ENCODE data around the gene FADS3. TPM values are rescaled to one million over a fixed set of nuclear protein-coding genes. Genes with fewer than 3 reads are reported as not detected.

FADS3 gene
- total RNA-seq, 1 experiment from 2014 or later, result 50.0 TPM

DNA sequence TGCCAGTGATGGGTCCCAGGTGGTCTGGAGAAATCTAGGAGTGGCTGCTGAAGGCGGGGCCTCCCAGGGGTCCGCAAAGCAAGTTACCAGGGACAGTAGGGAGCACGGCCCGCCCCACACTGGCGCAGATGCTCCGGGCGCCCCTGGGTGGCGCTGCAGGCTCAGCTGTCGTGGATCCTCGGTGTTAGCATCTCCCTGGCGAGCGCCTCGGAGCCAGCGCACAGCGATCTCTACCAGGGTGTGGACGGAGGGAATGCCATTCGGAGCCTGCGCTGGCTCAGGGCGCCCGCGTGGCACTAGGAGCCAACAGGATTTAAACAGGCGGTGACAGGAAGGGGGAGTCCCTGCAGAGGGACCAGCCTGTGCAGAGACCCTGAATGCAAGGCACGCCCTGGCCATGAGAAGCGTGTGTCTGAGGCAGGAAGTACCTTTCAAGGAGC lies 20.2 kb downstream of the FADS3 start (continued):
- TF ChIP-seq ETV6 (CRISPR knock-in tag; IDR thresholded peaks at IDR 0.05) (peak; percentile 10; the same call in 1 of the 2 replicates), ZBTB21 (CRISPR knock-in tag; IDR thresholded peaks at IDR 0.05; ENCODE audit: borderline replicate concordance) (no peak), SMAD3 (CRISPR knock-in tag; IDR thresholded peaks at IDR 0.05; ENCODE audit: borderline replicate concordance) (0 out of 2 replicates have a peak, but pooled peaks have one; percentile 1), ZNF416 (CRISPR knock-in tag; IDR thresholded peaks at IDR 0.05) (0 out of 2 replicates have a peak, but pooled peaks have one; percentile 35)
- TF ChIP-seq, protein P1, sequence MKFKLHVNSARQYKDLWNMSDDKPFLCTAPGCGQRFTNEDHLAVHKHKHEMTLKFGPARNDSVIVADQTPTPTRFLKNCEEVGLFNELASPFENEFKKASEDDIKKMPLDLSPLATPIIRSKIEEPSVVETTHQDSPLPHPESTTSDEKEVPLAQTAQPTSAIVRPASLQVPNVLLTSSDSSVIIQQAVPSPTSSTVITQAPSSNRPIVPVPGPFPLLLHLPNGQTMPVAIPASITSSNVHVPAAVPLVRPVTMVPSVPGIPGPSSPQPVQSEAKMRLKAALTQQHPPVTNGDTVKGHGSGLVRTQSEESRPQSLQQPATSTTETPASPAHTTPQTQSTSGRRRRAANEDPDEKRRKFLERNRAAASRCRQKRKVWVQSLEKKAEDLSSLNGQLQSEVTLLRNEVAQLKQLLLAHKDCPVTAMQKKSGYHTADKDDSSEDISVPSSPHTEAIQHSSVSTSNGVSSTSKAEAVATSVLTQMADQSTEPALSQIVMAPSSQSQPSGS (CRISPR knock-in tag; IDR thresholded peaks at IDR 0.05; ENCODE audit: borderline replicate concordance, low read depth), result no peak
- TF ChIP-seq, protein P2, sequence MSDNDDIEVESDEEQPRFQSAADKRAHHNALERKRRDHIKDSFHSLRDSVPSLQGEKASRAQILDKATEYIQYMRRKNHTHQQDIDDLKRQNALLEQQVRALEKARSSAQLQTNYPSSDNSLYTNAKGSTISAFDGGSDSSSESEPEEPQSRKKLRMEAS (CRISPR knock-in tag; IDR thresholded peaks at IDR 0.05), result peak; percentile 70; the same call in 1 of the 2 replicates

DNA sequence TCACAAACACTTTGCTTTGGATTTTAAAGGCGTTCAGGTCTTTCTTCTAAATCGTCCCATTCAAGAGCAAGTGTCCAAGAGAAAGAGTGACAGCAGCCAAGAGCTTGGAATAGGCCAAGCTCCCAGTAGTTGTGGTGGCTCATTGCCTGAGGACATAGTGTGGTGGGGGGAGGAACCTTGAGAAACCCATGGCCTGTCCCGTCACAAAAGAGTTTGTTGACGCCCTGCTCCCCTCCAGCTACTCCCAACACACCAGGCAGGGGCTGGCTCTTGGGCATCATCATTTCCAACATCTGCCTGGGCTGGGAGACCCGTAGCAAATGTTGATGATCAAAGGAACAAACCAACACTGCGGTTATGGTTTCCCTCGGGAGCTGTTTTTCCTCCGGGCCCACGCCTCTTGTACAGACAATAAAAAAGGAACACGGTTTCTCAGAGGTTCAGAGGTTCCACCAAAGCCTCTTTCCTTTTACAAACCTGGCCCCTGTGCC lies 20.8 kb downstream of the FADS3 start:
- H3K9me3 Mint-ChIP-seq, result no peaks in the 10 kb centered on the region
- peaks cover 21% of the 10 kb centered on the region for H3K4me1 Mint-ChIP-seq
- CTCF ChIA-PET, result interaction anchor here (0.8 to 8.1 kb wide), 21 partner anchors 10 to 442 kb away, joined by 3 to 118 read pairs (median 7); partner anchors contain the start of gene BEST1
- ATAC-seq (no peak), DNase-seq (ENCODE audit: low spot score) (no peak)
- H3K36me3 Mint-ChIP-seq, result peaks cover 5% of the 10 kb centered on the region
- H3K27ac Mint-ChIP-seq, result no peak overlapping the region
- peaks cover 9% of the 10 kb centered on the region for H3K27me3 Mint-ChIP-seq (ENCODE audit: low read depth)
- H3K4me3 Mint-ChIP-seq, result no peak overlapping the region
- POLR2A ChIA-PET, result interaction anchor here (2.2 kb wide), 1 partner anchor 74 kb away, joined by 5 read pairs; no protein-coding TSS in a partner anchor
- no peak for TF ChIP-seq IRF2 (CRISPR knock-in tag; IDR thresholded peaks at IDR 0.05; ENCODE audit: borderline replicate concordance, low read depth)
- TF ChIP-seq, protein P3, sequence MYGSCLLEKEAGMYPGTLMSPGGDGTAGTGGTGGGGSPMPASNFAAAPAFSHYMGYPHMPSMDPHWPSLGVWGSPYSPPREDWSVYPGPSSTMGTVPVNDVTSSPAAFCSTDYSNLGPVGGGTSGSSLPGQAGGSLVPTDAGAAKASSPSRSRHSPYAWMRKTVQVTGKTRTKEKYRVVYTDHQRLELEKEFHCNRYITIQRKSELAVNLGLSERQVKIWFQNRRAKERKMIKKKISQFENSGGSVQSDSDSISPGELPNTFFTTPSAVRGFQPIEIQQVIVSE (CRISPR knock-in tag; IDR thresholded peaks at IDR 0.05; ENCODE audit: borderline replicate concordance), result no peak
- no peak for TF ChIP-seq RORB (CRISPR knock-in tag; IDR thresholded peaks at IDR 0.05)
- TF ChIP-seq NR3C1 (CRISPR knock-in tag; conservative IDR thresholded peaks at IDR 0.05; ENCODE audit: low read depth), result no peak
- TF ChIP-seq, protein P4, sequence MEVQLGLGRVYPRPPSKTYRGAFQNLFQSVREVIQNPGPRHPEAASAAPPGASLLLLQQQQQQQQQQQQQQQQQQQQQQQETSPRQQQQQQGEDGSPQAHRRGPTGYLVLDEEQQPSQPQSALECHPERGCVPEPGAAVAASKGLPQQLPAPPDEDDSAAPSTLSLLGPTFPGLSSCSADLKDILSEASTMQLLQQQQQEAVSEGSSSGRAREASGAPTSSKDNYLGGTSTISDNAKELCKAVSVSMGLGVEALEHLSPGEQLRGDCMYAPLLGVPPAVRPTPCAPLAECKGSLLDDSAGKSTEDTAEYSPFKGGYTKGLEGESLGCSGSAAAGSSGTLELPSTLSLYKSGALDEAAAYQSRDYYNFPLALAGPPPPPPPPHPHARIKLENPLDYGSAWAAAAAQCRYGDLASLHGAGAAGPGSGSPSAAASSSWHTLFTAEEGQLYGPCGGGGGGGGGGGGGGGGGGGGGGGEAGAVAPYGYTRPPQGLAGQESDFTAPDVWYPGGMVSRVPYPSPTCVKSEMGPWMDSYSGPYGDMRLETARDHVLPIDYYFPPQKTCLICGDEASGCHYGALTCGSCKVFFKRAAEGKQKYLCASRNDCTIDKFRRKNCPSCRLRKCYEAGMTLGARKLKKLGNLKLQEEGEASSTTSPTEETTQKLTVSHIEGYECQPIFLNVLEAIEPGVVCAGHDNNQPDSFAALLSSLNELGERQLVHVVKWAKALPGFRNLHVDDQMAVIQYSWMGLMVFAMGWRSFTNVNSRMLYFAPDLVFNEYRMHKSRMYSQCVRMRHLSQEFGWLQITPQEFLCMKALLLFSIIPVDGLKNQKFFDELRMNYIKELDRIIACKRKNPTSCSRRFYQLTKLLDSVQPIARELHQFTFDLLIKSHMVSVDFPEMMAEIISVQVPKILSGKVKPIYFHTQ (CRISPR knock-in tag; IDR thresholded peaks at IDR 0.05), result no peak
- TF ChIP-seq JUN (CRISPR knock-in tag; IDR thresholded peaks at IDR 0.05), result no peak
- no peak for TF ChIP-seq SOX15 (CRISPR knock-in tag; IDR thresholded peaks at IDR 0.05)
- no peak for TF ChIP-seq FOXK1 (CRISPR knock-in tag; IDR thresholded peaks at IDR 0.05)
- TF ChIP-seq, protein P5, sequence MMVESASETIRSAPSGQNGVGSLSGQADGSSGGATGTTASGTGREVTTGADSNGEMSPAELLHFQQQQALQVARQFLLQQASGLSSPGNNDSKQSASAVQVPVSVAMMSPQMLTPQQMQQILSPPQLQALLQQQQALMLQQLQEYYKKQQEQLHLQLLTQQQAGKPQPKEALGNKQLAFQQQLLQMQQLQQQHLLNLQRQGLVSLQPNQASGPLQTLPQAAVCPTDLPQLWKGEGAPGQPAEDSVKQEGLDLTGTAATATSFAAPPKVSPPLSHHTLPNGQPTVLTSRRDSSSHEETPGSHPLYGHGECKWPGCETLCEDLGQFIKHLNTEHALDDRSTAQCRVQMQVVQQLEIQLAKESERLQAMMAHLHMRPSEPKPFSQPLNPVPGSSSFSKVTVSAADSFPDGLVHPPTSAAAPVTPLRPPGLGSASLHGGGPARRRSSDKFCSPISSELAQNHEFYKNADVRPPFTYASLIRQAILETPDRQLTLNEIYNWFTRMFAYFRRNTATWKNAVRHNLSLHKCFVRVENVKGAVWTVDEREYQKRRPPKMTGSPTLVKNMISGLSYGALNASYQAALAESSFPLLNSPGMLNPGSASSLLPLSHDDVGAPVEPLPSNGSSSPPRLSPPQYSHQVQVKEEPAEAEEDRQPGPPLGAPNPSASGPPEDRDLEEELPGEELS (CRISPR knock-in tag; IDR thresholded peaks at IDR 0.05), result no peak
- no peak for TF ChIP-seq NR1H2 (CRISPR knock-in tag; IDR thresholded peaks at IDR 0.05)
- TF ChIP-seq SP1 (CRISPR knock-in tag; conservative IDR thresholded peaks at IDR 0.05), result no peak
- no peak for TF ChIP-seq MXD4 (CRISPR knock-in tag; IDR thresholded peaks at IDR 0.05; ENCODE audit: borderline replicate concordance)
- TF ChIP-seq, protein P1 (CRISPR knock-in tag; IDR thresholded peaks at IDR 0.05; ENCODE audit: borderline replicate concordance, low read depth), result no peak
- no peak for TF ChIP-seq NR2C2 (CRISPR knock-in tag; IDR thresholded peaks at IDR 0.05)
- TF ChIP-seq, protein P6, sequence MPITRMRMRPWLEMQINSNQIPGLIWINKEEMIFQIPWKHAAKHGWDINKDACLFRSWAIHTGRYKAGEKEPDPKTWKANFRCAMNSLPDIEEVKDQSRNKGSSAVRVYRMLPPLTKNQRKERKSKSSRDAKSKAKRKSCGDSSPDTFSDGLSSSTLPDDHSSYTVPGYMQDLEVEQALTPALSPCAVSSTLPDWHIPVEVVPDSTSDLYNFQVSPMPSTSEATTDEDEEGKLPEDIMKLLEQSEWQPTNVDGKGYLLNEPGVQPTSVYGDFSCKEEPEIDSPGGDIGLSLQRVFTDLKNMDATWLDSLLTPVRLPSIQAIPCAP (CRISPR knock-in tag; IDR thresholded peaks at IDR 0.05), result no peak
- TF ChIP-seq, protein P7, sequence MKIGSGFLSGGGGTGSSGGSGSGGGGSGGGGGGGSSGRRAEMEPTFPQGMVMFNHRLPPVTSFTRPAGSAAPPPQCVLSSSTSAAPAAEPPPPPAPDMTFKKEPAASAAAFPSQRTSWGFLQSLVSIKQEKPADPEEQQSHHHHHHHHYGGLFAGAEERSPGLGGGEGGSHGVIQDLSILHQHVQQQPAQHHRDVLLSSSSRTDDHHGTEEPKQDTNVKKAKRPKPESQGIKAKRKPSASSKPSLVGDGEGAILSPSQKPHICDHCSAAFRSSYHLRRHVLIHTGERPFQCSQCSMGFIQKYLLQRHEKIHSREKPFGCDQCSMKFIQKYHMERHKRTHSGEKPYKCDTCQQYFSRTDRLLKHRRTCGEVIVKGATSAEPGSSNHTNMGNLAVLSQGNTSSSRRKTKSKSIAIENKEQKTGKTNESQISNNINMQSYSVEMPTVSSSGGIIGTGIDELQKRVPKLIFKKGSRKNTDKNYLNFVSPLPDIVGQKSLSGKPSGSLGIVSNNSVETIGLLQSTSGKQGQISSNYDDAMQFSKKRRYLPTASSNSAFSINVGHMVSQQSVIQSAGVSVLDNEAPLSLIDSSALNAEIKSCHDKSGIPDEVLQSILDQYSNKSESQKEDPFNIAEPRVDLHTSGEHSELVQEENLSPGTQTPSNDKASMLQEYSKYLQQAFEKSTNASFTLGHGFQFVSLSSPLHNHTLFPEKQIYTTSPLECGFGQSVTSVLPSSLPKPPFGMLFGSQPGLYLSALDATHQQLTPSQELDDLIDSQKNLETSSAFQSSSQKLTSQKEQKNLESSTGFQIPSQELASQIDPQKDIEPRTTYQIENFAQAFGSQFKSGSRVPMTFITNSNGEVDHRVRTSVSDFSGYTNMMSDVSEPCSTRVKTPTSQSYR (CRISPR knock-in tag; IDR thresholded peaks at IDR 0.05), result no peak
- TF ChIP-seq, protein P8, sequence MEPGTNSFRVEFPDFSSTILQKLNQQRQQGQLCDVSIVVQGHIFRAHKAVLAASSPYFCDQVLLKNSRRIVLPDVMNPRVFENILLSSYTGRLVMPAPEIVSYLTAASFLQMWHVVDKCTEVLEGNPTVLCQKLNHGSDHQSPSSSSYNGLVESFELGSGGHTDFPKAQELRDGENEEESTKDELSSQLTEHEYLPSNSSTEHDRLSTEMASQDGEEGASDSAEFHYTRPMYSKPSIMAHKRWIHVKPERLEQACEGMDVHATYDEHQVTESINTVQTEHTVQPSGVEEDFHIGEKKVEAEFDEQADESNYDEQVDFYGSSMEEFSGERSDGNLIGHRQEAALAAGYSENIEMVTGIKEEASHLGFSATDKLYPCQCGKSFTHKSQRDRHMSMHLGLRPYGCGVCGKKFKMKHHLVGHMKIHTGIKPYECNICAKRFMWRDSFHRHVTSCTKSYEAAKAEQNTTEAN (CRISPR knock-in tag; IDR thresholded peaks at IDR 0.05), result no peak
